IMR-90 (cell line): ENCODE data around the gene RECK. TPM values are rescaled to one million over a fixed set of nuclear protein-coding genes. Genes with fewer than 3 reads are reported as not detected.

Source experiments
- ATAC-seq: fragments of 200-7000 bp; cut with Tn5 transposase; 2 replicates; pipeline ENCODE4 v1.9.1; 2020; ENCODE audit warnings: low read depth, mild to moderate bottlenecking, moderate library complexity
- BruUV-seq: library from RNA; stranded (reverse); fragments of 400-500 nt; replicated peaks from 2 replicates; lab custom pipeline; 2021; lab: Mats Ljungman, UMichigan
- CTCF ChIA-PET: fragments of 300-600 bp; formaldehyde crosslinking; extraction: SDS; loops from one replicate; lab custom pipeline; 2021; ENCODE audit warnings: antibody characterized with exemption; lab: Yijun Ruan, JAX
- POLR2A ChIA-PET: fragments of 300-600 bp; sonication (Branson Sonifier 250); formaldehyde crosslinking; loops from one replicate; lab custom pipeline; 2022; ENCODE audit warnings: antibody characterized with exemption; ENCODE audit not compliant: unreplicated experiment; lab: Charles Lee
- DNase-seq: peaks from one replicate; pipeline ENCODE4 v3.0.0; 2013
- H2AFZ ChIP-seq: replicated peaks from 2 replicates; pipeline ENCODE3; 2013; ENCODE audit warnings: low read length, mild to moderate bottlenecking; ENCODE audit not compliant: poor library complexity
- H2AK5ac ChIP-seq: 2 replicates; pipeline ENCODE4 v1.6.1; 2013; ENCODE audit warnings: low read depth, low read length, inconsistent platforms
- H2AK9ac ChIP-seq: replicated peaks from 2 replicates; pipeline ENCODE3; 2013; ENCODE audit warnings: mild to moderate bottlenecking, low read depth, low read length, moderate library complexity; ENCODE audit not compliant: poor library complexity
- H2BK120ac ChIP-seq: 2 replicates; pipeline ENCODE4 v1.6.1; 2013; ENCODE audit warnings: low read depth, low read length, inconsistent platforms
- H2BK15ac ChIP-seq: 3 replicates; pipeline ENCODE4 v1.6.1; 2013; ENCODE audit warnings: low read depth, low read length, inconsistent platforms
- H2BK20ac ChIP-seq: 2 replicates; pipeline ENCODE4 v1.6.1; 2013; ENCODE audit warnings: low read depth, mild to moderate bottlenecking, inconsistent platforms, low read length, moderate library complexity
- H2BK5ac ChIP-seq: 2 replicates; pipeline ENCODE4 v1.6.1; 2013; ENCODE audit warnings: mild to moderate bottlenecking, low read depth, low read length, inconsistent platforms; ENCODE audit not compliant: poor library complexity, severe bottlenecking
- H3K14ac ChIP-seq: replicated peaks from 2 replicates; pipeline ENCODE4 v1.6.1; 2013; ENCODE audit warnings: low read depth, low read length, inconsistent platforms
- H3K18ac ChIP-seq: 2 replicates; pipeline ENCODE4 v1.6.1; 2013; ENCODE audit warnings: low read depth, low read length, control low read depth
- H3K23ac ChIP-seq: 2 replicates; pipeline ENCODE4 v1.6.1; 2013; ENCODE audit warnings: low read depth, low read length, inconsistent platforms
- H3K27ac ChIP-seq: 2 replicates; pipeline ENCODE4 v1.5.1; 2013; ENCODE audit warnings: mild to moderate bottlenecking, control low read depth, low read length; ENCODE audit not compliant: insufficient read depth
- H3K27me3 ChIP-seq: 2 replicates; pipeline ENCODE4 v1.6.1; 2013; ENCODE audit warnings: low read length; ENCODE audit not compliant: control insufficient read depth, insufficient read depth
- H3K36me3 ChIP-seq: 2 replicates; pipeline ENCODE4 v1.6.1; 2013; ENCODE audit warnings: low read length, mixed read lengths; ENCODE audit not compliant: control insufficient read depth, insufficient read depth
- H3K4ac ChIP-seq: 2 replicates; pipeline ENCODE4 v1.6.1; 2013; ENCODE audit warnings: low read depth, low read length, inconsistent platforms
- H3K4me1 ChIP-seq: 2 replicates; pipeline ENCODE4 v1.6.1; 2013; ENCODE audit warnings: low read length, mixed read lengths; ENCODE audit not compliant: control insufficient read depth, insufficient read depth
- H3K4me2 ChIP-seq: 2 replicates; pipeline ENCODE4 v1.6.1; 2013; ENCODE audit warnings: low read depth, mild to moderate bottlenecking, control low read depth, low read length, moderate library complexity
- H3K4me3 ChIP-seq: 2 replicates; pipeline ENCODE4 v1.5.1; 2013; ENCODE audit warnings: low read depth, mild to moderate bottlenecking, control low read depth, low read length, moderate library complexity; ENCODE audit not compliant: insufficient read depth
- H3K56ac ChIP-seq: 2 replicates; pipeline ENCODE4 v1.6.1; 2013; ENCODE audit warnings: low read length, inconsistent platforms; ENCODE audit not compliant: insufficient read depth; ENCODE audit errors: extremely low read depth
- H3K79me1 ChIP-seq, 2 experiments: 2 replicates each; pipeline ENCODE4 v1.6.1; 2013; ENCODE audit warnings: low read length in 2 of 2, inconsistent platforms in 1 of 2, low read depth in 1 of 2
- H3K9ac ChIP-seq: 2 replicates; pipeline ENCODE4 v1.6.1; 2013; ENCODE audit warnings: low read depth, low read length, control low read depth
- H3K9me1 ChIP-seq: 2 replicates; pipeline ENCODE4 v1.6.1; 2013; ENCODE audit warnings: low read length, inconsistent platforms; ENCODE audit not compliant: insufficient read depth
- H3K9me3 ChIP-seq: 2 replicates; pipeline ENCODE4 v1.6.1; 2013; ENCODE audit warnings: low read length; ENCODE audit not compliant: control insufficient read depth, insufficient read depth
- H4K20me1 ChIP-seq: 2 replicates; pipeline ENCODE4 v1.6.1; 2013; ENCODE audit warnings: low read length, inconsistent platforms; ENCODE audit not compliant: insufficient read depth
- H4K5ac ChIP-seq: 2 replicates; pipeline ENCODE4 v1.6.1; 2013; ENCODE audit warnings: mild to moderate bottlenecking, low read depth, low read length, control low read depth
- H4K8ac ChIP-seq, 2 experiments: 2 replicates each; pipeline ENCODE4 v1.6.1; 2013; ENCODE audit warnings: low read depth in 2 of 2, low read length in 2 of 2, control low read depth in 1 of 2, inconsistent platforms in 1 of 2
- H4K91ac ChIP-seq: 2 replicates; pipeline ENCODE4 v1.6.1; 2013; ENCODE audit warnings: low read depth, low read length, inconsistent platforms; ENCODE audit not compliant: insufficient read depth
- BHLHE40 ChIP-seq: fragments of 150-350 bp; IDR thresholded peaks from 2 replicates; pipeline ENCODE4 v1.6.1; 2016; ENCODE audit warnings: mild to moderate bottlenecking, low read depth, low read length
- CEBPB ChIP-seq: IDR thresholded peaks from 2 replicates; pipeline ENCODE4 v1.6.1; 2012; ENCODE audit warnings: low read depth, low read length, improper control_type of control experiment
- CHD1 ChIP-seq: IDR thresholded peaks from 2 replicates; pipeline ENCODE4 v1.6.1; 2012; ENCODE audit warnings: low read depth, low read length, improper control_type of control experiment
- FOS ChIP-seq: fragments of 150-350 bp; IDR thresholded peaks from 2 replicates; pipeline ENCODE4 v1.6.1; 2016; ENCODE audit warnings: low read depth, low read length
- MAFK ChIP-seq: IDR thresholded peaks from 2 replicates; pipeline ENCODE4 v1.6.1; 2012; ENCODE audit warnings: low read depth, low read length, improper control_type of control experiment
- MAZ ChIP-seq: IDR thresholded peaks from 2 replicates; pipeline ENCODE4 v1.6.1; 2012; ENCODE audit warnings: low read depth, mild to moderate bottlenecking, low read length, improper control_type of control experiment, moderate library complexity, borderline replicate concordance
- MXI1 ChIP-seq: IDR thresholded peaks from 2 replicates; pipeline ENCODE4 v1.6.1; 2012; ENCODE audit warnings: low read depth, mild to moderate bottlenecking, low read length, moderate library complexity, borderline replicate concordance
- NFE2L2 ChIP-seq: fragments of 150-350 bp; IDR thresholded peaks from 2 replicates; pipeline ENCODE4 v1.6.1; 2016; ENCODE audit warnings: low read depth, mild to moderate bottlenecking, low read length
- POLR2A ChIP-seq: IDR thresholded peaks from 2 replicates; pipeline ENCODE4 v1.6.1; 2012; ENCODE audit warnings: mild to moderate bottlenecking, low read depth, low read length
- RAD21 ChIP-seq: IDR thresholded peaks from 2 replicates; pipeline ENCODE4 v1.6.1; 2012; ENCODE audit warnings: low read length, improper control_type of control experiment
- RCOR1 ChIP-seq: IDR thresholded peaks from 2 replicates; pipeline ENCODE4 v1.6.1; 2012; ENCODE audit warnings: mild to moderate bottlenecking, low read length, improper control_type of control experiment; ENCODE audit not compliant: insufficient replicate concordance
- RFX5 ChIP-seq: IDR thresholded peaks from 2 replicates; pipeline ENCODE4 v1.8.0; 2012; ENCODE audit warnings: low read depth, mild to moderate bottlenecking, low read length, moderate library complexity
- SMC3 ChIP-seq: fragments of 150-350 bp; IDR thresholded peaks from 2 replicates; pipeline ENCODE4 v1.6.1; 2016; ENCODE audit warnings: low read depth, mild to moderate bottlenecking, antibody characterized with exemption, low read length, moderate library complexity
- WGBS, 2 experiments: methylation state at CpG; one replicate each; pipeline versions ENCODE4 v1.1.5 to v1.1.7; 2013; ENCODE audit warnings: missing lambda C conversion rate in 2 of 2; ENCODE audit not compliant: insufficient read length in 1 of 2; ENCODE audit errors: extremely low coverage in 2 of 2; 5-methylcytosine and 5-hydroxymethylcytosine counted together
- dilution Hi-C: fragments of 300-500 bp; cut with HindIII; formaldehyde crosslinking; loops from one replicate; pipeline ENCODE4 v1.14.3; 2018; ENCODE audit warnings: low sequenced_read_pairs; ENCODE audit not compliant: unreplicated experiment
- in situ Hi-C: fragments of 300-500 bp; cut with MboI; formaldehyde crosslinking; loops from 3 replicates; pipeline ENCODE4 v1.14.3; 2019; ENCODE audit warnings: low sequenced_read_pairs, inconsistent platforms, mixed read lengths
- intact Hi-C: fragments of 100-400 bp; cut with micrococcal nuclease; formaldehyde crosslinking; loops from 2 replicates; pipeline ENCODE4 v1.10.0; 2022
- polyA plus RNA-seq, 3 experiments: library from polyadenylated mRNA; depleted of rRNA; stranded (reverse); fragments of >200 nt; gene quantifications; 2 replicates each; pipeline ENCODE4 v1.2.3, GENCODE V29; 2012; ENCODE audit warnings: low replicate concordance in 1 of 3
- total RNA-seq: library from RNA; depleted of rRNA; stranded (reverse); fragments of >200 nt; gene quantifications from 2 replicates; pipeline ENCODE4 v1.2.3, GENCODE V29; 2012
- TF ChIP-seq, protein P1 (sequence below): fragments of 150-350 bp; IDR thresholded peaks from 2 replicates; pipeline ENCODE4 v1.6.1; 2017; ENCODE audit warnings: mild to moderate bottlenecking, antibody characterized with exemption, low read length, low read depth

RECK gene
- total and polyA plus RNA-seq, 2 of the 4 experiments (the other 2 are of a cell fraction) = 23.5 to 44.0 TPM

DNA sequence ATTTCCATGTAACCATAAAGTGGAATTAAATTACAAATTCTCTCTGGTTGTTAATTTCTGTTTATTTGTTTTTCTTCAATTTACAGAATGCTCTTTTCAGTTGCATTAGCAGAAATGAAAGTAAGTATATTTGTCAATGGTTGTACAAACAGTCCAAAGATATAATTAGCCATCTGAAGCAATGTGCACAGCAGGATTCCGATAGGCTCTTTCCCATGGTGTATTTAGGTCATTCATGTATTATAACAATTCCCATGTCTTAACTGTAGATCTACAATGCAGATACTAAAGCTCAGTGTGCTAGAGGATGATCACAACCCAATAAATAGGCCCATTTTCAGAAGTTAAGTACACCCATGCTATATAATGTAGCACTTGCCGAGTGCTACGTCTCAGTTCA lies 43.8 kb downstream of the RECK start:
- Histone ChIP-seq H4K91ac (no peak overlapping the region), H3K9me3 (no peaks in the 10 kb centered on the region), H4K20me1 (no peaks in the 10 kb centered on the region), H3K4me3 (no peak overlapping the region), H3K4me2 (no peak overlapping the region), H4K5ac (peak overlapping the region; percentile 41; the same call in 1 of the 2 replicates), H3K14ac (no peak overlapping the region), H2BK5ac (peak overlapping the region; percentile 9), H3K36me3 (peaks cover 29% of the 10 kb centered on the region), H3K4me1 (peaks cover 4% of the 10 kb centered on the region; the same call in 1 of the 2 replicates), H3K79me1 (peaks cover 32 to 56% of the 10 kb centered on the region in 2 experiments), H2BK15ac (no peak overlapping the region), H3K9me1 (peaks cover 14% of the 10 kb centered on the region), H4K8ac (peak overlapping the region in 1 of 2 experiments; percentile 17; a peak in 2 of 4 replicates), H2BK120ac (no peak overlapping the region), H3K18ac (peak overlapping the region; percentile 60; the same call in 1 of the 2 replicates), H2AFZ (no peak overlapping the region), H3K9ac (no peak overlapping the region), H3K4ac (no peak overlapping the region), H2AK9ac (no peak overlapping the region), H3K27ac (no peak overlapping the region), H2BK20ac (no peak overlapping the region), H3K56ac (no peak overlapping the region), H2AK5ac (no peak overlapping the region), H3K23ac (0 out of 2 replicates have a peak overlapping the region, but pooled peaks have one; percentile 22), H3K27me3 (no peaks in the 10 kb centered on the region)
- ChIA-PET CTCF (no interaction called here), POLR2A (no interaction called here)
- TF ChIP-seq NFE2L2 (no peak), RFX5 (no peak), SMC3 (no peak), POLR2A (no peak), CEBPB (no peak), CHD1 (no peak), BHLHE40 (no peak), RAD21 (no peak), MAZ (no peak), FOS (no peak), RCOR1 (no peak), MAFK (no peak), MXI1 (no peak)
- TF ChIP-seq, protein P1, sequence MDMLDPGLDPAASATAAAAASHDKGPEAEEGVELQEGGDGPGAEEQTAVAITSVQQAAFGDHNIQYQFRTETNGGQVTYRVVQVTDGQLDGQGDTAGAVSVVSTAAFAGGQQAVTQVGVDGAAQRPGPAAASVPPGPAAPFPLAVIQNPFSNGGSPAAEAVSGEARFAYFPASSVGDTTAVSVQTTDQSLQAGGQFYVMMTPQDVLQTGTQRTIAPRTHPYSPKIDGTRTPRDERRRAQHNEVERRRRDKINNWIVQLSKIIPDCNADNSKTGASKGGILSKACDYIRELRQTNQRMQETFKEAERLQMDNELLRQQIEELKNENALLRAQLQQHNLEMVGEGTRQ = no peak
- BruUV-seq = no TSS peak
- in situ Hi-C loops (no loop called here), dilution Hi-C loops (no loop called here), intact Hi-C loops (no loop called here)
- WGBS, 2 experiments = no CpG with 5 or more reads among the region's 3 CpGs
- ATAC-seq (peak; percentile 27; the same call in 1 of the 2 replicates), DNase-seq (no peak)
